Stimulated activated CD8-positive, alpha-beta memory T cell treated with anti-CD3 and anti-CD28 coated beads, Interleukin-7, amount 100 ng/mL, for 24 hours (primary cell): Measurements from ENCODE around the gene RNF180.
"Not testable (repeated sequence)": the region's sequence is repeated elsewhere in the genome, so short reads cannot be mapped to it uniquely, and the experiment has no call there.

ENCODE experiments used
- DNase-seq: peaks from one replicate; pipeline ENCODE4 v3.0.0-alpha.2; 2020; ENCODE audit warnings: low read depth

Gene RNF180

DNA sequence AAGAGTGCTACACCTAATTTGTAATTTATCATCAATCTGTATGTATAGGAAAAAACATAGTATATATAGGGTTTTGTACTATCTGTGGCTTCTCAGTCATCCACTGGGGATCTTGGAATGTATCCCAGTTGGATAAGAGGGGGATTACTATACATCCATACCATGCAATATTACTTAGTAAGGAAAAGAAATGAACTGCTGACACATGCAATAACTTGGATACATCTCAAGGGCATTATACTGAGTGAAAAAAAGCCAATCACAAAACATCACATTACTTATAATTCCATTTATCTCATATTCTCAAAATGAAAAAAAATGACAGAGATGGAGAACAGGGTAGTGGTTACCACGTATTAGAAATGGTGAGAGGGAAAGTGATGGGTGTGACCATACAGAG is 231.9 kb downstream of the RNF180 start:
- no peak for DNase-seq

DNA sequence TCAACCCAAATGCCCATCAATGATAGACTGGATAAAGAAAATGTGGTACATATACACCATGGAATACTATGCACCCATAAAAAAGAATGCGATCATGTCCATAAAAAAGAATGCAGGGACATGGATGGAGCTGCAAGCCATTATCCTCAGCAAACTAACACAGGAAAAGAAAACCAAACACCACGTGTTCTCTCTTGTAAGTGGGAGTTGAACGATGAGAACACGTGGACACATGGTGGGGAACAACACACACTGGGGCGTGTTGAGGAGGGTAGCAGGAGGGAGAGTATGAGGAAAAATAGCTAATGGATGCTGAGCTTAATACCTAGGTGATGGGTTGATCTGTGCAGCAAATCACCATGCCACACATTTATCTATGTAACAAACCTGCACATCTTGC is 233.1 kb downstream of the RNF180 start:
- not testable (repeated sequence) for DNase-seq

DNA sequence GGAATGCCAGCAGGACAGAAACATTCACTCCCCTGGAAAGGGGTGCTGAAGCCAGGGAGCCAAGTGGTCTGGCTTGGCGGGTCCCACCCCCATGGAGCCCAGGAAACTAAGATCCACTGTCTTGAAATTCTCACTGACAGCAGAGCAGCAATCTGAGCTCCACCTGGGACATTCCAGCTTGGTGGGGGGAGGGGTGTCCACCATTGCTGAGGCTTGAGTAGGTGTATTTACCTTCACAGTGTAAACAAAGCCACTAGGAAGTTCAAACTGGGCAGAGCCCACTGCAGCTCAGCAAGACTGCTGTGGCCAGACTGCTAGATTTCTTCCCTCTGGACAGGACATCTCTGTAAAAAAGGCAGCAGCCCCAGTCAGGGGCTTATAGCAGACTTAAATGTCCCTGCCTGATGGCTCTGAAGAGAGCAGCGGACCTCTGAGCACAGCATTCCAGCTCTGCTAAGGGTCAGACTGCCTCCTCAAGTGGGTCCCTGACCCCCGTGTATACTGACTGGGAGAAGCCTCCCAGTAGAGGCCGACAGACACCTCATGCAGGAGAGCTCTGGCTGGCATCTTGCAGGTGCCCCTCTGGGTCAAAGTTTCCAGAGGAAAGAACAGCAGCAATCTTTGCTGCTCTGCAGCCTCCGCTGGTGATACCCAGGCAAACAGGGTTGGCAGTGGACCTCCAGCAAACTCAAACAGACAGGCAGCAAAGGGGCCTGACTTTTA is 241.6 kb downstream of the RNF180 start:
- not testable (repeated sequence) for DNase-seq

DNA sequence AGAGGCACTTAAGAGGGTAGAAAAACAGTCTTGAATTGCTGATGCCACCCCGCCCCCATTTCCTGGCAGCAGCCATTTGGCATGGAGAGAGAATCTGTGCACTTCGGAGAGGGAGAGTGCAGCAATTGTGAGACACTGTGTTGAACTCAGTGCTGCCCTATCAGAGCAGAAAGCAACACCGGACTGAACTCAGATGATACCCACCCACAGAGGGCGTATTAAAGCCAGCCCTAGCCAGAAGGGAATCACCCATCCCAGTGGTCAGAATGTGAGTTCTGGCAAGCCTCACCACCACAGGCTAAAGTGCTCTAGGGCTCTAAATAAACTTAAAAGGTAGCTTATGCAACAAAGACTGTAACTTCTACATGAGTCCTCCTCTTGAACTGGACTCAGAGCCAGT is 251.7 kb downstream of the RNF180 start:
- DNase-seq, result no peak

DNA sequence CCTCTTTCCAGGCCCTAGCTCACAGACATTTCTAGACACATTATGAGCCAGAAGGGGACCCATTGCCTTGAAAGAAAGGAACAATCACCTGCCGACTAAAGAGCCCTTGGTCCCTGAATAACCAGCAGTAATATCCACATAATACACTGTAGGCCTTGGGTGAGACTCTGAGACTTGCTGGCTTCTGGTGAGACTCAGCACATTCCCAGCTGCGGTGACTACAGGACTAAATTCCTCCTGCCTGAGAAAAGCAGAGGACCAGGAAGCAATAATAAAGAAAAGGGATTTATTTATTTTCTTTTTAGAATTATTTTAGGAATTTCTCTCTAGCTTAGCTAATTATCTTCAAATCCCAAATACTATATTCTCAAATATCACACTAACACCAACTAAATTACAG is 252.4 kb downstream of the RNF180 start:
- DNase-seq, result no peak
